HG02623 (cell line): ENCODE data around the gene BAIAP2L1.
A peak's percentile ranks its signal among the peaks of the same experiment; 100 is the strongest.
"Not testable (repeated sequence)": the region's sequence is repeated elsewhere in the genome, so short reads cannot be mapped to it uniquely, and the experiment has no call there.

ENCODE experiments used
- ATAC-seq: cut with Tn5 transposase; IDR thresholded peaks from one replicate; pipeline ENCODE4 v1.9.1; 2021; ENCODE audit warnings: moderate library complexity; ENCODE audit not compliant: unreplicated experiment

Gene BAIAP2L1

DNA sequence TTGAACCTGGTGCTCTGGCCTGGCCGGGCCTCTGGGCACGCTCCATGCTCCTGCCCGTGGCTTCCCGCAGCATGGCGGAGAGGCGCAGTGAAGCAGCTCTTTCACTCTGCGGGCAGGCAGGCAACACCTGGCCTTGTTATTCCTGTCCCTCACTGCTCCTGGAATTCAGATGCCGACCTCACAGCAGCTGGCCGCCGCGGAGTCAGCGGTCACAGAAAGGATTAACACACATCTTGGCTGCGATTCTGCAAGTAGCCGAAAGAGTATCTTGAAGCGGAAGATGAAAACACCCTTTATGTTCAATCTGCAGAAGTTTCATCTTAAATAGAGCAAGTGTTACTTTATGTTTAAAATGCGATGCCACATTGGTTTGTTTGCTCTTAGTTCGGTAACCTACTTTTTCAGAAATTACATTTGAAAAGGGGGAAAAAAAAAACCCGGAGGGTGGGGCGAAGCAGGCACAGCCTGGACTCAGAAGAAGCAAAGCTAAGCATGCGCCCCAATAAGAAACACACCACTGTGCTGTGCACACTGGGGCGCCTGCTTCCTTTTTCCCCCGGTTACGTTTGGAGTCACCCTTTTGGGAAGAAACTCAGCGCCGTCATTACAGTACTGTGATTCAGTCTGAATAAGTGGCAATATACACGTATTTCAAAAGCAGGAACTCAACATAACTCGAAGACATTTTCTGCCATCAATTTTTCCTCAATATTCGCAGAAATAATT, 77.1 kb downstream of the BAIAP2L1 start:
- no peak for ATAC-seq

- ATAC-seq = no peak
Measured at GRCh38 chr7:98322331-98323270, 78.3 kb downstream of the BAIAP2L1 start.

- no peak for ATAC-seq
Measured at GRCh38 chr7:98321301-98321700, 79.6 kb downstream of the BAIAP2L1 start.

GRCh38 chr7:98319176-98319575, 81.7 kb downstream of the BAIAP2L1 start:
- no peak for ATAC-seq

GRCh38 chr7:98317366-98318040, 83.4 kb downstream of the BAIAP2L1 start:
- ATAC-seq = no peak

- ATAC-seq = not testable (repeated sequence)
Measured at GRCh38 chr7:98315994-98316527, 84.8 kb downstream of the BAIAP2L1 start.

DNA sequence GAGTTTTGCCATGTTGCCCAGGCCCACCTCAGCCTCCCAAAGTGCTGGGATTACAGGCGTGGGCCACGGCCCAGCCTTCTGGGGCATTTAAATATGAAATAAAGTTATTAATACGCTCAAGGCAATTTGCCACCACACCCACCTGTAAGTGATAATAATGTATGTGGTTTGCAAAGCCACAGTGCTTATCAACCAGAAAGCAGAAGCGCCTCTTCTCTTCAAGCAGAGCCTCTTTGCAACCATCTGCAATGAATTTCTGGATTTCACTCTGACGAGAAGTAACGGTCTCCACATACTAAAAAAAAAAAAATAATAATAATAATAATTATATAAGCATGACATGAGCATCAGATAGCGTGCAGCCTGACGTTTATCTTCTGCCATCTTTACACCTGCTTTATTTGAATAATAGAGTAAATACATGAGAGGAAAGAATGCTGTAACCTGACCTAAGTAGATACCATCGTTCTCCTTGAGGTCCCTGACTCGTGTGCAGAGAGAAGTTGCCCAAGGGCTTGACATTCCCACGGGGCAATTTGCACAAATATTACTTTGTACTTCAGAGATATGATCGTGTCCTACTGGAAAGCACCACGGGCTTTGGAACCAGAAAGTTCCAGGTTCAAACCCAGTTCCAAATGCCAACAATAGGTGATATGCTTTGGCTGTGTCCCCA, 85.4 kb downstream of the BAIAP2L1 start:
- peak; percentile 78 for ATAC-seq

DNA sequence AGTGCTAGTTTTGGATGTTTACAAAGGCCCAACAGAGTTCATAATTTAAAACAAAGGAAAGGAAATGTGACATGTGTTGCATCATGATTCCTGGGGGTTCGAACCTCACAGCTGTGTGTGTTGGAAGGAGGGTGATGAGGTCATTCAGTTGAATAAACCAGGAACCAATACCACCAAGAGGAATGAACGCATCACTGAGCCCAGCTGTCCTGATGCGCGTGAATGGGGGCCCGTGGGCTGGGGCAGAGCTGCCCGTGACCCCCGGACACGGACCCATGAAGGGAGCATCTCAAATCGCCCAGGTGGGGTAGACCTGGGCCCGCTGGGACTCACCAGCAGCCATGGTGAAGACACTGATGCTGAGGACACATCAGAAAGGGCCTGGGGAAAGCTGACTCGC, 86.4 kb downstream of the BAIAP2L1 start:
- ATAC-seq = no peak

- ATAC-seq = no peak
Measured at GRCh38 chr7:98312201-98312600, 88.7 kb downstream of the BAIAP2L1 start.

- no peak for ATAC-seq
Measured at GRCh38 chr7:98309566-98309965, 91.3 kb downstream of the BAIAP2L1 start.

GRCh38 chr7:98307971-98308466, 92.9 kb downstream of the BAIAP2L1 start:
- ATAC-seq = no peak

DNA sequence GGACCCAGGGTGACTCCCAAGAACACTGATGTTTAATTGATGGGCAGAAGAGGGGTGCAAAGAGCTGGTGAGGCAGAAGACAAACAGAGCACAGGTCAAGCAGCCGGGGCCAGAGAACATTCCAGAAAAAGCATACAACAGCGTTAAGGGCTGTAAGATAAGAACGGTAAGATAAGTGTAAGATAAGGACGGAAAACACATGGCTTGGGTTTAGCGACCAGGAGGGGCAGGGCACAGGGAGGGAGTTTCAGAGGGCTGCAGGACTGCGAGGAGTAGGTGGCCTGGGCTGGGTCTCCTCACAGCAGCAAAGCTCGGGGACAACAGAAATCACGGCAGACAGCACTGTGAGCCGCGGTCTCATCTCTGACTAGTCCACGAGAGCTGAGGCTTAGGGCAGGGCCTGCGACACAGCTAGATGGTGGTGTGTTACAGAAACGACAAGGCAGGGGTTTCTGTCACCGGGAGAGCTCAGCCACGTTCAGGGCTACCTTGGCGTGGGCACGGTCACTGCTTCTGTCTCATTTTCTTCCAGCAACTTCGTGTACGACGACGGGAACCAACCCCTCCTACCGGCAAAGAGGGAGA, 94.8 kb downstream of the BAIAP2L1 start:
- no peak for ATAC-seq

- ATAC-seq = no peak
Measured at GRCh38 chr7:98303906-98304305, 97.0 kb downstream of the BAIAP2L1 start.

- no peak for ATAC-seq
Measured at GRCh38 chr7:98303176-98303865, 97.6 kb downstream of the BAIAP2L1 start.

- ATAC-seq = no peak
Measured at GRCh38 chr7:98301693-98302470, 99.0 kb downstream of the BAIAP2L1 start.

DNA sequence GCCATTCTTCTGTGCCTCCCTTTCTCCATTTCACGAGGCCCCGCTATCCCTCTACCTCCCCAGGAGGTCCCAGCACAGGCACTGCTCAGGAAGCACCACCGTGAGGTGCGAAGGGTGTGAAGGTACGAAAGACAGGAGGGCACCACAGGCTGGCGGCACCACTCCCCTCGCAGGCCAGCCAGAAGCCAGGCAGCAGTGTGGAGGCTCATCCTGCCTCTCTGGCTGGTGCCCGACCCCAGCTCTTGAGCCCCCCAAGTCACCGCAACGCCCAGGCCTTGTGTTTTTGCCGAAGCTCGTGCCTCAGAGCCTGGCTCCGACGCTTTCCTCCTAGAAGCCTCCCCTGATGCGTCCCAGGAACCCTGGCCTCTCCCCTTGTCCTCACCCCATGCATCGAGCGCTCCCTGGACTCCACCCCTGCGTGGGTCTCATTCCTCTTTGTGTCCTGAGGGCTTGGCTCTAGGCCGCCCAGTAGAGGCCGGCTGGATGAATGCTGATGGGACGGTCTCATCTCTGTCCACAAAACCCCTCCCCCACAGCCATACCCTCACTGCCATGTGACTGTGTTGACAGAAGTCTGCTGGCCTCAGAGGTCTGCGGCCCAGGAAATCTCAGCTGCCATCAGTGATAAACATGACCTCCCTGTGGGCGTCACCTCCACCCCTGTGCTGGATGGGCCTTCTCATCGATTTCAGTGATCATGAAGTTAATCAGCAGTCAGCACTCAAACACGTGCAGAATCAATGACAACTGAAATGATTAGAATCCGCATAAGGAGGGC, 100.1 kb downstream of the BAIAP2L1 start:
- ATAC-seq = no peak

- ATAC-seq = no peak
Measured at GRCh38 chr7:98297626-98298286, 103.1 kb downstream of the BAIAP2L1 start.
